GM15510 (cell line): ENCODE data around the gene ATG5.

Experiments used
- POLR2A ChIP-seq: IDR thresholded peaks from 3 replicates; pipeline ENCODE4 v1.6.1; 2011; ENCODE audit warnings: borderline replicate concordance; ENCODE audit not compliant: insufficient read length; ENCODE audit errors: extremely low read depth

The ATG5 gene

GRCh38 chr6:106213660-106214289 lies 111.8 kb downstream of the ATG5 start:
- no peak for TF ChIP-seq POLR2A

- no peak for TF ChIP-seq POLR2A
Observed at GRCh38 chr6:106212576-106212975, 113.0 kb downstream of the ATG5 start.

- no peak for TF ChIP-seq POLR2A
Observed at GRCh38 chr6:106206905-106207304, 118.7 kb downstream of the ATG5 start.

GRCh38 chr6:106204961-106205360 lies 120.6 kb downstream of the ATG5 start:
- TF ChIP-seq POLR2A, result no peak

- no peak for TF ChIP-seq POLR2A
Observed at GRCh38 chr6:106199998-106200397, 125.6 kb downstream of the ATG5 start.

GRCh38 chr6:106199331-106199730 lies 126.2 kb downstream of the ATG5 start:
- TF ChIP-seq POLR2A, result no peak

- TF ChIP-seq POLR2A, result no peak
Observed at GRCh38 chr6:106197441-106197840, 128.1 kb downstream of the ATG5 start.

GRCh38 chr6:106194949-106195921 lies 130.3 kb downstream of the ATG5 start:
- TF ChIP-seq POLR2A, result no peak

GRCh38 chr6:106192824-106193223 lies 132.7 kb downstream of the ATG5 start:
- TF ChIP-seq POLR2A, result no peak

- TF ChIP-seq POLR2A, result no peak
Observed at GRCh38 chr6:106188104-106188794, 137.3 kb downstream of the ATG5 start.

- TF ChIP-seq POLR2A, result no peak
Observed at GRCh38 chr6:106187424-106187982, 138.1 kb downstream of the ATG5 start.

GRCh38 chr6:106186714-106187113 lies 138.8 kb downstream of the ATG5 start:
- no peak for TF ChIP-seq POLR2A

GRCh38 chr6:106186172-106186571 lies 139.4 kb downstream of the ATG5 start:
- TF ChIP-seq POLR2A, result no peak

GRCh38 chr6:106185615-106186014 lies 139.9 kb downstream of the ATG5 start:
- TF ChIP-seq POLR2A, result no peak

- TF ChIP-seq POLR2A, result no peak
Observed at GRCh38 chr6:106184629-106185028, 140.9 kb downstream of the ATG5 start.

- no peak for TF ChIP-seq POLR2A
Observed at GRCh38 chr6:106183430-106183829, 142.1 kb downstream of the ATG5 start.

- TF ChIP-seq POLR2A, result no peak
Observed at GRCh38 chr6:106182455-106182854, 143.1 kb downstream of the ATG5 start.
